ENCODE measurements around the gene INS.

Gene INS

GRCh38 chr11:2144544-2145248 lies 16.3 kb downstream of the INS start:
- no peak for DNase-seq (ENCODE audit: low read depth, low spot score)

GRCh38 chr11:2143799-2144543 lies 17.0 kb downstream of the INS start:
- no peak for DNase-seq (ENCODE audit: low read depth, low spot score)

GRCh38 chr11:2143477-2143798 lies 17.6 kb downstream of the INS start:
- DNase-seq (ENCODE audit: low read depth, low spot score), result no peak

GRCh38 chr11:2142762-2143202 lies 18.2 kb downstream of the INS start:
- no peak for DNase-seq (ENCODE audit: low read depth, low spot score)

GRCh38 chr11:2142300-2142759 lies 18.7 kb downstream of the INS start:
- DNase-seq (ENCODE audit: low read depth, low spot score), result no peak

- DNase-seq (ENCODE audit: low read depth, low spot score), result no peak
Observed at GRCh38 chr11:2140411-2141400, 20.3 kb downstream of the INS start.

- no peak for DNase-seq (ENCODE audit: low read depth, low spot score)
Observed at GRCh38 chr11:2139621-2140337, 21.2 kb downstream of the INS start.

- no peak for DNase-seq (ENCODE audit: low read depth, low spot score)
Observed at GRCh38 chr11:2139123-2139521, 21.9 kb downstream of the INS start, which contains the start of gene IGF2. IGF2 (minus strand) TSS chr11:2139389; CDS start chr11:2135523, 3,866 bp downstream.

- DNase-seq (ENCODE audit: low read depth, low spot score), result no peak
Observed at GRCh38 chr11:2138431-2139122, 22.4 kb downstream of the INS start.

GRCh38 chr11:2138068-2138430 lies 23.0 kb downstream of the INS start:
- DNase-seq (ENCODE audit: low read depth, low spot score), result no peak

GRCh38 chr11:2137202-2138067 lies 23.6 kb downstream of the INS start:
- no peak for DNase-seq (ENCODE audit: low read depth, low spot score)

- DNase-seq (ENCODE audit: low read depth, low spot score), result no peak
Observed at GRCh38 chr11:2136952-2137201, 24.1 kb downstream of the INS start.

- DNase-seq (ENCODE audit: low read depth, low spot score), result no peak
Observed at GRCh38 chr11:2136209-2136951, 24.6 kb downstream of the INS start.

GRCh38 chr11:2135648-2136201 lies 25.3 kb downstream of the INS start:
- no peak for DNase-seq (ENCODE audit: low read depth, low spot score)

- no peak for DNase-seq (ENCODE audit: low read depth, low spot score)
Observed at GRCh38 chr11:2135018-2135569, 25.9 kb downstream of the INS start.

- DNase-seq (ENCODE audit: low read depth, low spot score), result no peak
Observed at GRCh38 chr11:2134022-2135010, 26.7 kb downstream of the INS start.

- DNase-seq (ENCODE audit: low read depth, low spot score), result no peak
Observed at GRCh38 chr11:2133241-2134021, 27.6 kb downstream of the INS start.
